ENCODE measurements around the gene PLPP4.

DNA sequence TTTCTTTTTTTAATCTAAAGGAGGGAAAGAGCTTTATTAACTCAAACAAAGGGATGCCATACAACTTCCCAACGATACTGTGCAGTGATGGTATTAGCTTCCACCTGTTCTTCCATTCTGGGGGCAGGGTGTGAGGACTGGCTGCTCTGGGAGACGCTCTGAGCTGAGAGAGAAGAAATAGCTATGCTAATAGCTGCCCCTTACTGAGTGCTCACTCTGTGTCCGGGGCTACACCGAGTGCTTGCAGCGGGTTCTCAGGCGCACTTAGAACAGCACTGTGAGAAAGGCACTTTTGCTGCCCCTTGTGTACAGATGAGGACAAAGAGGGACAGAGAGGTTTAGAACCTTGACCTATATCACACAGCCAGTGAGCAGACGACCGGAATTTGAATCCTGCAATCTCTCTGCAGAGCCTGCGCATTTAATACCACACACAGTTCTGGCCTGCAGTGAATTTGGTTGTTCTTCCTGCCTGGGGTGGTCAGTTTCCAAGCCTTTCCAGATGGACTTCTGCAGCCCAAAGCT is 142.2 kb downstream of the PLPP4 start:
- TF ChIP-seq YY2 (tag by site-specific recombination; IDR thresholded peaks at IDR 0.05) (no peak), ZNF133 (tag by site-specific recombination; IDR thresholded peaks at IDR 0.05) (no peak), ZNF624 (tag by site-specific recombination; IDR thresholded peaks at IDR 0.05) (no peak), ZNF266 (tag by site-specific recombination; IDR thresholded peaks at IDR 0.05; ENCODE audit: low read depth) (no peak), ZNF558 (tag by site-specific recombination; IDR thresholded peaks at IDR 0.05) (no peak), ZNF324 (tag by site-specific recombination; IDR thresholded peaks at IDR 0.05) (no peak), YY1 (tag by site-specific recombination; IDR thresholded peaks at IDR 0.05) (no peak), ZBTB1 (tag by site-specific recombination; IDR thresholded peaks at IDR 0.05) (no peak), SETDB1 (IDR thresholded peaks at IDR 0.05; ENCODE audit: insufficient read length, low read length) (no peak), MZF1 (tag by site-specific recombination; IDR thresholded peaks at IDR 0.05; ENCODE audit: borderline replicate concordance) (no peak)
- TF ChIP-seq, protein P1, sequence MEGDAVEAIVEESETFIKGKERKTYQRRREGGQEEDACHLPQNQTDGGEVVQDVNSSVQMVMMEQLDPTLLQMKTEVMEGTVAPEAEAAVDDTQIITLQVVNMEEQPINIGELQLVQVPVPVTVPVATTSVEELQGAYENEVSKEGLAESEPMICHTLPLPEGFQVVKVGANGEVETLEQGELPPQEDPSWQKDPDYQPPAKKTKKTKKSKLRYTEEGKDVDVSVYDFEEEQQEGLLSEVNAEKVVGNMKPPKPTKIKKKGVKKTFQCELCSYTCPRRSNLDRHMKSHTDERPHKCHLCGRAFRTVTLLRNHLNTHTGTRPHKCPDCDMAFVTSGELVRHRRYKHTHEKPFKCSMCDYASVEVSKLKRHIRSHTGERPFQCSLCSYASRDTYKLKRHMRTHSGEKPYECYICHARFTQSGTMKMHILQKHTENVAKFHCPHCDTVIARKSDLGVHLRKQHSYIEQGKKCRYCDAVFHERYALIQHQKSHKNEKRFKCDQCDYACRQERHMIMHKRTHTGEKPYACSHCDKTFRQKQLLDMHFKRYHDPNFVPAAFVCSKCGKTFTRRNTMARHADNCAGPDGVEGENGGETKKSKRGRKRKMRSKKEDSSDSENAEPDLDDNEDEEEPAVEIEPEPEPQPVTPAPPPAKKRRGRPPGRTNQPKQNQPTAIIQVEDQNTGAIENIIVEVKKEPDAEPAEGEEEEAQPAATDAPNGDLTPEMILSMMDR (tag by site-specific recombination; IDR thresholded peaks at IDR 0.05): no peak
- TF ChIP-seq, protein P2, sequence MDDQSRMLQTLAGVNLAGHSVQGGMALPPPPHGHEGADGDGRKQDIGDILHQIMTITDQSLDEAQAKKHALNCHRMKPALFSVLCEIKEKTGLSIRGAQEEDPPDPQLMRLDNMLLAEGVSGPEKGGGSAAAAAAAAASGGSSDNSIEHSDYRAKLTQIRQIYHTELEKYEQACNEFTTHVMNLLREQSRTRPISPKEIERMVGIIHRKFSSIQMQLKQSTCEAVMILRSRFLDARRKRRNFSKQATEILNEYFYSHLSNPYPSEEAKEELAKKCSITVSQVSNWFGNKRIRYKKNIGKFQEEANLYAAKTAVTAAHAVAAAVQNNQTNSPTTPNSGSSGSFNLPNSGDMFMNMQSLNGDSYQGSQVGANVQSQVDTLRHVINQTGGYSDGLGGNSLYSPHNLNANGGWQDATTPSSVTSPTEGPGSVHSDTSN (CRISPR knock-in tag; IDR thresholded peaks at IDR 0.05): no peak
- TF ChIP-seq, protein P3, sequence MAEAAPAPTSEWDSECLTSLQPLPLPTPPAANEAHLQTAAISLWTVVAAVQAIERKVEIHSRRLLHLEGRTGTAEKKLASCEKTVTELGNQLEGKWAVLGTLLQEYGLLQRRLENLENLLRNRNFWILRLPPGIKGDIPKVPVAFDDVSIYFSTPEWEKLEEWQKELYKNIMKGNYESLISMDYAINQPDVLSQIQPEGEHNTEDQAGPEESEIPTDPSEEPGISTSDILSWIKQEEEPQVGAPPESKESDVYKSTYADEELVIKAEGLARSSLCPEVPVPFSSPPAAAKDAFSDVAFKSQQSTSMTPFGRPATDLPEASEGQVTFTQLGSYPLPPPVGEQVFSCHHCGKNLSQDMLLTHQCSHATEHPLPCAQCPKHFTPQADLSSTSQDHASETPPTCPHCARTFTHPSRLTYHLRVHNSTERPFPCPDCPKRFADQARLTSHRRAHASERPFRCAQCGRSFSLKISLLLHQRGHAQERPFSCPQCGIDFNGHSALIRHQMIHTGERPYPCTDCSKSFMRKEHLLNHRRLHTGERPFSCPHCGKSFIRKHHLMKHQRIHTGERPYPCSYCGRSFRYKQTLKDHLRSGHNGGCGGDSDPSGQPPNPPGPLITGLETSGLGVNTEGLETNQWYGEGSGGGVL (tag by site-specific recombination; IDR thresholded peaks at IDR 0.05): no peak
- TF ChIP-seq, protein P4, sequence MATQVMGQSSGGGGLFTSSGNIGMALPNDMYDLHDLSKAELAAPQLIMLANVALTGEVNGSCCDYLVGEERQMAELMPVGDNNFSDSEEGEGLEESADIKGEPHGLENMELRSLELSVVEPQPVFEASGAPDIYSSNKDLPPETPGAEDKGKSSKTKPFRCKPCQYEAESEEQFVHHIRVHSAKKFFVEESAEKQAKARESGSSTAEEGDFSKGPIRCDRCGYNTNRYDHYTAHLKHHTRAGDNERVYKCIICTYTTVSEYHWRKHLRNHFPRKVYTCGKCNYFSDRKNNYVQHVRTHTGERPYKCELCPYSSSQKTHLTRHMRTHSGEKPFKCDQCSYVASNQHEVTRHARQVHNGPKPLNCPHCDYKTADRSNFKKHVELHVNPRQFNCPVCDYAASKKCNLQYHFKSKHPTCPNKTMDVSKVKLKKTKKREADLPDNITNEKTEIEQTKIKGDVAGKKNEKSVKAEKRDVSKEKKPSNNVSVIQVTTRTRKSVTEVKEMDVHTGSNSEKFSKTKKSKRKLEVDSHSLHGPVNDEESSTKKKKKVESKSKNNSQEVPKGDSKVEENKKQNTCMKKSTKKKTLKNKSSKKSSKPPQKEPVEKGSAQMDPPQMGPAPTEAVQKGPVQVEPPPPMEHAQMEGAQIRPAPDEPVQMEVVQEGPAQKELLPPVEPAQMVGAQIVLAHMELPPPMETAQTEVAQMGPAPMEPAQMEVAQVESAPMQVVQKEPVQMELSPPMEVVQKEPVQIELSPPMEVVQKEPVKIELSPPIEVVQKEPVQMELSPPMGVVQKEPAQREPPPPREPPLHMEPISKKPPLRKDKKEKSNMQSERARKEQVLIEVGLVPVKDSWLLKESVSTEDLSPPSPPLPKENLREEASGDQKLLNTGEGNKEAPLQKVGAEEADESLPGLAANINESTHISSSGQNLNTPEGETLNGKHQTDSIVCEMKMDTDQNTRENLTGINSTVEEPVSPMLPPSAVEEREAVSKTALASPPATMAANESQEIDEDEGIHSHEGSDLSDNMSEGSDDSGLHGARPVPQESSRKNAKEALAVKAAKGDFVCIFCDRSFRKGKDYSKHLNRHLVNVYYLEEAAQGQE (tag by site-specific recombination; IDR thresholded peaks at IDR 0.05): no peak

All from HEK293 (cell line).